ENCODE measurements around the gene AKAP13. TPM values are rescaled to one million over a fixed set of nuclear protein-coding genes. Genes with fewer than 3 reads are reported as not detected.

The AKAP13 gene
- total and polyA plus RNA-seq, 2 of the 8 experiments (the other 6 are each of a cell fraction or from before 2014, with no cell fraction given), result 14.0 to 46.2 TPM

- TF ChIP-seq KDM4A (IDR thresholded peaks at IDR 0.05; ENCODE audit: low read depth, low read length, severe bottlenecking), result no peak
- no peak for TF ChIP-seq E2F6 (IDR thresholded peaks at IDR 0.05)
- no peak for TF ChIP-seq CTCF (IDR thresholded peaks at IDR 0.05; ENCODE audit: control extremely low read depth in 1 of 3, insufficient read depth in 1 of 3, low read depth in 1 of 3, low read length in 3 of 3)
- no peak for TF ChIP-seq TAF7 (optimal IDR thresholded peaks at IDR 0.05; ENCODE audit: borderline replicate concordance, low read depth, low read length)
- no peak for TF ChIP-seq RXRA (IDR thresholded peaks at IDR 0.05; ENCODE audit: insufficient read depth, low read depth, low read length)
- no peak for TF ChIP-seq CBX8 (IDR thresholded peaks at IDR 0.05; ENCODE audit: borderline replicate concordance, low read depth, low read length)
- TF ChIP-seq EZH2 (IDR thresholded peaks at IDR 0.05; ENCODE audit: low read depth, low read length, severe bottlenecking), result no peak
Observed at GRCh38 chr15:85333132-85333831, 47.1 kb upstream of the AKAP13 start (continued).

All from H1 (cell line).